HG02884 (cell line): ENCODE data around the gene ATRIP.
A peak's percentile ranks its signal among the peaks of the same experiment; 100 is the strongest.
"Not testable (repeated sequence)": the region's sequence is repeated elsewhere in the genome, so short reads cannot be mapped to it uniquely, and the experiment has no call there.

ENCODE experiments used
- ATAC-seq: cut with Tn5 transposase; IDR thresholded peaks from one replicate; pipeline ENCODE4 v1.9.1; 2021; ENCODE audit warnings: mild to moderate bottlenecking, moderate library complexity; ENCODE audit not compliant: unreplicated experiment

Gene ATRIP

DNA sequence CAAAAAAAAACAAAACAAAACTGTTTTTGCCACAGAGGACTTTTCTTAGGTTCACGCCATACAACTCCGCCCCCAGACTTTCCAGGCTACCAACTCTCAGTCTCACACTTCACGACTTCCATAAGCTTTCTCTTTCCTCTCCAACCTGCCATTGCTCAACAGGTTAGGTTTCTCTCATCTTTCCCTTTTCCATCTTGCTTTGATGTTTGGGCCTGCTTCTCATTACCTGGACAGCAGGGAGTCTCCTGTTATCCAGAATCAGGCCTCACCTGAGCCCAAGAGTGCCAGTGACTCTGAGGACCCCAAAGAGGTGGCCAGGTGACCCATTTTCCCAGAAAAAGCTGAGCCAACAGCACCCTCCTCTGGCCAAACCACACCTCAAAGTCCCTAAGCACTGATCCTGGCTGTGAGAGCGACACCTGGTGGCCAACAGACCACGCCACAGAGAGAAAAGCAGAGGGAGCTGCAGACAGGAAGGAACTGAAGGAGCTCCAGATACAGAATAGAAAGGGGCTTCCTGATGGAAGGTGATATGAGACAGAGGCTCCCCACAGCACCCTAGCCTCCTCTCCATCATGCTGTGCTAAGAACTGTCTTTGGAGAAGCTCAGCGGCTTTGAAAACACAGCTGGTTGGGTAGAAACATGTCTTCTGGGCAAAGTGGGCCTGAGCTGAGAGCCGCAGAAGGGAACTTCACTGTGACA is 10.6 kb upstream of the ATRIP start:
- ATAC-seq, result no peak

- ATAC-seq, result no peak
These were observed 10.1 kb upstream of the ATRIP start for GRCh38 chr3:48436477-48436787.

GRCh38 chr3:48436855-48437254 is 9.7 kb upstream of the ATRIP start:
- no peak for ATAC-seq

DNA sequence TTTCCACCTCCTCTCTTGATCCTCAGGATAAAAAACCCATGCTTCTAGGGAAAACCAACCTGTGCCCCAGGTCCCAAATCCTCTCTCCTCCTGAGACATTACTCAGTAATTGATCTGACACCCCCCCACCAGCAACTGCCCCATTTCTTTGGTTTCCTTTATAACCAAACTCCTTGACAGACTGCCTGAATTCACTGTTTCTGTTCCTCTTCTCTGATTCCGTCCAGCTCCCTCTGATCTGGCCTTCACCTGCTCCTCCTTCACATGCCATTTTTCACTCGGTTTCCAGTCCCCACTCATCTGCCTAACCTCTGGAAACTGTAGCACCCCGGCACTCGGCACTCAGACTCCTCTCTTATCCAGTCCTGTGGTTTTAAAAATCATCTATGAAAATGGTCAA is 8.7 kb upstream of the ATRIP start:
- ATAC-seq, result no peak

DNA sequence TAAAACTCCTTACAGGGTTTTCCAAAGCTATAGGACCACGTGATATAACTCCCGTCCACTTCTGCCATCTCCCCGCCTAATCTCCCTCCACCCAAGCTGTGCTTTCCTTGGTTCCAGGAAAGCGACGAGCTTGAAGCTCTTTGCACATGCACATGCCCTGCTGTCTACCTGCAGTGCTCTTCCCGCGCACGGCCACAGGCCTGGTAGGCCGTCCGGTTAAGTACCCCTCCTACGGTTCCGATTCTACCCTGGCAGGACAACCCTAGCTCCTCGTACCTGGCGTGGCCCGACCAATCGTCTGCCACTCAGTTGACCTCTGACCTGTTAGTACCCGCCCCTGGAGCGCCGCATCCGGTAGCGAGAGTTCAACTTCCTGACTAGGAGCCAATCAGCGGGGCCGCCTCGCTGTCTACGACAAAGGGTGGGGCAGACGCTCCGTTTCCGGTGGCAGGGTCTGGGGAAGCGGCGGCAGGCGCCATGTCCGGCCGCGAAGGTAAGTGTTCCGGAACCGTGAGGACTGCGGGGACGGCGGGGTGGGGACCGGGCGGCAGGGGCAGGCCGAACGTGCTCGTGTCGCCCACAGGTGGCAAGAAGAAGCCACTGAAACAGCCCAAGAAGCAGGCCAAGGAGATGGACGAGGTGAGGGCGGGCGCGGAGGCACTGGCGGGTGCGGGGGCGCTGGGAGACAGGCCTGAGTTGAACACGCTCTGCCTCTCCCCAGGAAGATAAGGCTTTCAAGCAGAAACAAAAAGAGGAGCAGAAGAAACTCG is 6.5 kb upstream of the ATRIP start, which contains the start of the genes CCDC51 and TMA7:
TSS of gene CCDC51 (minus strand) at position 300 of the 770 bp plus-strand sequence. CDS start 4,991 bp downstream, outside the sequence.
TSS of gene TMA7 (plus strand) at position 438 of the 770 bp plus-strand sequence. CDS start at position 478, 40 bp downstream.
- ATAC-seq, result peak; percentile 91

- no peak for ATAC-seq
These were observed 6.0 kb upstream of the ATRIP start for GRCh38 chr3:48440590-48440958.

GRCh38 chr3:48441940-48442339 is 4.6 kb upstream of the ATRIP start:
- no peak for ATAC-seq

DNA sequence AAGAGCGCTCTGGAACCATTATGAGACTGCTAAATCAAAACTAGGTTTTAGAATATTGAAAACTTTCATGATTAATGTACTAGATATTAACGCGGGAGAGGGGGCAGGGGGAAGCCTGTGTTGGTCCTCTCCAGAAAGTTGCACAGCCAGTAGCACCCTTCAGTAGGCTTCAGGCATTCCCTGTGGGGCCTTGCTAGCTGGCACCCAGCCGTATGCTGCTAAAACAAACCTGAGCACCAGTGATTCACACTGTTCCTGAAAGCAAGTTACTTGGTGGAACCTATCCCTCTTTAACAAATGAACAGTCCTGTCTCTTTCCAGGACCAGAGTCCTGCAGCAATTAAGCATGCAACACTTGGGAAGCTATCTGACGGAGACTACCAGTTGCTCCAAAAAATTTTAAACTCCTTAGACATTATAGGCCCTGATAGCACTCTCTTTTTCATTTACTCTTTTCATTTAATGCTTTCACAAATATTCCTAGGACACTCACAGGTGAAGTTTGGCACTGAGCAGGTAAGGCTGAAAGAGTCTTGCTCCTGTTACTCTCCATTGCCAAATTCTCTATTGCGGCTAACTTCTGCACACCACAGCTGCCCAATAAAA is 1.2 kb upstream of the ATRIP start:
- ATAC-seq, result no peak

DNA sequence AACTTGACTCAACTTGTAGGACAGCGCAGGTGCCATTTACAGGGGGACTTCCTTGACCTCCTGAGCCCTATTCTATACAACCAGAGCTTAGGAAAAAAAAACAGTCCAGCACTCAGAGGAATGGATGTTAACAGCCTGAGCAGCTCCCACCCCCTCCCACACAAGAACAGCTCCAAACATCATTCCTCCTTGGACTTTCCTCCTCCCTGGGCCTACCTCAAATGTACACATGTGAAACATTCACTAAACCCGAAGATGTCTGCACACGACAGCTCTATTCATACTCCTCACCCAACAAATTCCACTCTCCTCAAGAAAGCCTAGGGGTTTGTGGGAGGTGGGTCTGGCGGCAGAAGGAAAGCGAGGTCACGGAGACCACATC is 503 bp upstream of the ATRIP start:
- no peak for ATAC-seq

- ATAC-seq, result no peak
These were observed 4.7 kb downstream of the ATRIP start for GRCh38 chr3:48451270-48451669.

- no peak for ATAC-seq
These were observed 9.9 kb downstream of the ATRIP start for GRCh38 chr3:48456456-48456855.

DNA sequence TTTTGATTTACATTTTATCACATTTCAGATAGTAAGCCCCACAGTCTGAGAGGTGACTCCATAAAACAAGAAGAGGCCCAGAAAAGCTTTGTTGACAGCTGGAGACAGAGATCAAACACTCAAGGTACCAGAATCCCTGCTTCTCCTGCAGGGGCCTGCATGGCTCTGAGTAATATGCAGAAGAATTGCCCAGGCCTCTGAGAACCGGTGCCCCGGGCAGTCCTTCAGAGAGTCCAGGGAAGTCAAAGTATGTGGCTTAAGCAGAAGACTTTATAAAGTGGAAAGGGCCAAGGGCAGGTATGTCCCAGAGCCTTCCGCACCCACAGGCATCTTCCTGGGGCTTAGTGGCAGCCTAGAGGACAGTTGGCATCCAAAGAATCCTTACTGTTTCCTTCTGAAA is 12.8 kb downstream of the ATRIP start:
- no peak for ATAC-seq

- no peak for ATAC-seq
These were observed 13.4 kb downstream of the ATRIP start for GRCh38 chr3:48459773-48460516.

- ATAC-seq, result no peak
These were observed 14.0 kb downstream of the ATRIP start for GRCh38 chr3:48460517-48460902.

GRCh38 chr3:48461767-48462166 is 15.2 kb downstream of the ATRIP start:
- ATAC-seq, result not testable (repeated sequence)

DNA sequence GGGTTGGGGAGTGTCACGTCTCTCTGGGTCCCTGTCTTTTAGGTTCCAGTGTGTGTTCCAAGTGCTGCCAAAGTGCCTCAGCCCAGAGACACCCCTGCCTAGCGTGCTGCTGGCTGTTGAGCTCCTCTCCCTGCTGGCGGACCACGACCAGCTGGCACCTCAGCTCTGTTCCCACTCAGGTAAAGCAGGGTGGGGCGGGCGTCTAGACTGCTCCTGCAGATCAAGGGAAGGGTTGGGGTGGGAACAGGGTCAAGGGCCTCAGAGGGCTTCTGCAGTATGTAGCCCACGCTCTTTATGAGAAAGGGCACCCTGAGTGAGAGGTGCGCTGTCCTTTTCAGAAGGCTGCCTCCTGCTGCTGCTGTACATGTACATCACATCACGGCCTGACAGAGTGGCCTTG is 17.2 kb downstream of the ATRIP start:
- ATAC-seq, result no peak

DNA sequence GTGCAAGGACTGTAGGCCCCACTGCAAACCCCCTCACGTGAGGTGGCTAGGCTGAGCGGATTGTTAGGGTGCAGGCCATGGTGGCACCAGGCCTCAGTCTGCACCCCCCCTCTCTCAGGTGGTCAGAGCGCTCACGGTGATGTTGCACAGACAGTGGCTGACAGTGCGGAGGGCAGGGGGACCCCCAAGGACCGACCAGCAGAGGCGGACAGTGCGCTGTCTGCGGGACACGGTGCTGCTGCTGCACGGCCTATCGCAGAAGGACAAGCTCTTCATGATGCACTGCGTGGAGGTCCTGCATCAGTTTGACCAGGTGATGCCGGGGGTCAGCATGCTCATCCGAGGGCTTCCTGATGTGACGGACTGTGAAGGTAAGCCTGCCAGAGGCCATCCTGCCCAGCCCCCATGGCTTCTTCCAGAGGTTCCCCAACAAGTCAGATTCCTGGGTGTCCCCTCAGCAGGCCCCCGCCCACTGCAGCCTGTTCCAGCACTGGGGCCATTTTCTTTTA is 18.2 kb downstream of the ATRIP start:
- no peak for ATAC-seq

GRCh38 chr3:48465237-48465530 is 18.6 kb downstream of the ATRIP start:
- ATAC-seq, result no peak

GRCh38 chr3:48465531-48466378 is 19.2 kb downstream of the ATRIP start:
- ATAC-seq, result peak; percentile 79

GRCh38 chr3:48466386-48467109 is 20.0 kb downstream of the ATRIP start:
- ATAC-seq, result peak; percentile 19
